NCI-H2107 (cell line): Measurements from ENCODE around the gene NCK2.

Experiments used
- DNase-seq: peaks from one replicate; lab custom pipeline; 2025; lab: John Stamatoyannopoulos, UW

Gene NCK2

DNA sequence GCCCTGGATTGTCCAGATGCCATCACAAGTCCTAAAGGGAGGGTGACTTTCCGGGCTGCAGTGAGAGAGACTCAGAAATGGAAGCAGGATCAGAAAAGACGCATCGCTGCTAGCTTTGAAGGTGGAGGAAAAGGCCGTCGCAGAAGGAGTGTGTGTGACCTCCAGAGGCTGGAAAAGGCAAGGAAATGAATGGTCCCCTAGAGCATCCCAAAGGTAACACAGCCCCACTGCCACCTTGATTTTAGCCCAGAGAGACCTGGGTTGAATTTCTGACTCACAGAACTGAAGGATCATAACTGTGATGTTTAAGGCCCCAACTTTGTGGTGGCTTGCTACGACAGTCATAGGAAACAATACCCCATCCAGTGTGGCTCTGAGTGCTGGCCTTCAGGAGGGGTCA is 8.6 kb upstream of the NCK2 start:
- no peak for DNase-seq

DNA sequence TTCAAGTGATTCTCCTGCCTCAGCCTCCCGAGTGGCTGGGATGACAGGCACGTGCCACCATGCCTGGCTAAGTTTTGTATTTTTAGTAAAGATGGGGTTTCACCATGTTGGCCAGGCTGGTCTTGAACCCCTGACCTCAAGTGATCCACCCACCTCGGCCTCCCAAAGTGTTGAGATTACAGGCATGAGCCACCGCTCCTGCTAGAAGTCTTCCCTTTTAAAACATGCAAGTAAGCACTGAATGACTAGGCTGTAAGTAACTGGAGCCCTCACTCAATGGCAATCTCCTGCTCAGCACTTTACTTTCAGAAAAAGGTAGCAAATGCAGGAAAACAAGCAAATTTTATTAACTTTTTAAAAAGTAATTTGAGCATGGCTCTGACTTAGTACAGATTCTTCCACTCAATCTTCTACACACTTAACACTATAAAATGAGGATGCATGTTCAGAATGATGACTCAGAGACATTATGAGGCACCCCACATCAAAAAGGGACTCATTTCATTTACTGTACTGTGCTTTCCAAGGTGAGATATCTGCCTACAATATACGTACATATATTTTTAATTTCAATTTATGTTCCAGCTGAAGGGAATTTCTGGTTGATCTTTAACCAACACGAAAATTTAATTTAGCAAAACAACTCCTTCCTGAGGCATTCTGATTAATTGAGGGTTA is 6.6 kb upstream of the NCK2 start:
- no peak for DNase-seq

DNA sequence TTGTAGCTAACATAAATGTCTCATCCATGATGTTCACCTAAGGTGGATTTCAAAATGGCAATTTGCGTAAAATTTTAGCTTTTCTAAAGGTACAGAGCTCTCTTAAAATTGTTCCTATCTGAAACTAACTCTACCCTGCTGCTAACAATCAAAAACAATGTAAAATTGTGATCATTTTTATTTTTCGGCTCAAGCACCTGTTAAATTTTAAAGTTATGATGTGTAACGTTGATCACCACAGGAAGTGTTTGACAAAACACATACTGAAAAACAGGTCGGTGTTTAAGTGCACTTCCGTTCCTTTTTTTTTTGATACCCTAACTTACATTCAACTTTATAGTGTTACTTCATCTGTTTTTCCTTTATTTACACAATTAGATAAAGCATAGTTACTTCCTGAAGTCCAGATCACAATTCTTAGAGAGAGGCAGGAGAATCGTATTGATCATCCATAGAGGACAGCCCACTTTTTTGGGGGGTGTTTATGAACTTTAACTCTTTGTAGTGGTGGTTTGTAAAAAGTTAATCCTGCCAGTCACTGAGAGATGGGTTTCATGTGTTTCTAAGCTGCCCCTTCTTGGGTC is 6.0 kb upstream of the NCK2 start:
- no peak for DNase-seq

DNA sequence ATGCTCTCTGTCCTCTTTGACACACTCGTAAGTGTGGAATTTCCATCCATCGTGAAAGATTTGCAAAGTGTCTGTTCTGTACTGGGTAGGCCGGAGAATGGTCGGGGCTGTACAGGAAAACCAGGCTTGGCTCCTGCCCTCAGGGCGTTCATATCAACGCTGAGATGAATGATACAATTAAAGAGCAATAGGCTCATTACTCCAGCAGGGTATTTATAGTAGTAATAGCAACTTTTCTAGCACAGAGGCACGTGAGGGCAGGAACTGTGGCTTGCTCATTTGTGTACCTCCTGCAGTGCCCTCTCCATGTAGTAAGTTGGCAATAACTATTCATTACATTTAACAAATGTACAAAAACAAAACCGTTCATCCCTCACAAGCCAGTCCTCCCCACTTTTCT is 5.3 kb upstream of the NCK2 start:
- DNase-seq = no peak

DNA sequence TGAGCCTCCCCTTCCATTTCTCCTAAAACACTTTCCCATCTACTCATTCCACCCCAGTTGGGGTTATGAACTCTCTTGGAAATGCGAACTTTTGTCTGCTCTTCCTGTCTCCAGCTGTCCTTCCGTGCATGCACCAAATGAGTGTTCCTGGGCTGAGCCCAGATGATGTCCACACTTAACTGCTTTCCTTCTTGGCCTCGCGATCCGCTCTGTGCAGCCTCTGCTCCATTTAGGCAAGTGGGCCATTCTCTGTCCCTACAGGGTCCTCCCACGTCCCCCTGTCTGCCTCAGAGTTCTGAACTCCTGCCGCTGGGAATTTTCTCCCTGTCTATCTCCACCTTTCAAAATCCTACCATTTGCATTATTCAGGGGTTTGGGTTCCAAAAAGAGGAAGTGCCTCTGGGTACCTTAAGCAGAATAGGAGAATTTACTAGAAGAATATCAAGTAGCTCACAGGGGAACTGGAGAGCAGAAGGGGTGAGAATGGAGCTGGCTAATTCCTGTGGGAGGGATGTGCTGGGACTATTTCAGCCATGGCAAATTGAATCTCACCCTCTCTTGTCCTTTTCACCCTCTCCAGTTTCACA is 4.7 kb upstream of the NCK2 start:
- no peak for DNase-seq

DNA sequence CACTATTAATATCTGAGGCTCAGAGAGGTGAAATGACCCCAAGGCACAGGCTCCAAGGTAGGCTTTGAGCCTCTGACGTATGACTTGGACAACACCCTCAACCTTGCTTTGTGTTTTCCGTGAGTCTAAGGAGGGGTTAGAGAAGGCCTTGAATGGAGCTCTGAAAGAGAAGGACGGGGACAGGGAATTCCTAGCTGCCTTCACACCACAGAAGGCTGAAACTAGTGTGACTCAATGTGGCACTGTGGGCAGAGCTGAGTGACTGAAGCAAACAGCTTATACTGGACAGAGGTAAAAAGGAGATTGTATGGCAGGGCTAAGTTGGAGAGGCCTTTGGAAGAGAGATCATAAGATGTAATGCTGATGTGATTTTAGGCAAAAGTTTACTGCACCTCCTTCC is 3.5 kb upstream of the NCK2 start:
- DNase-seq = no peak

DNA sequence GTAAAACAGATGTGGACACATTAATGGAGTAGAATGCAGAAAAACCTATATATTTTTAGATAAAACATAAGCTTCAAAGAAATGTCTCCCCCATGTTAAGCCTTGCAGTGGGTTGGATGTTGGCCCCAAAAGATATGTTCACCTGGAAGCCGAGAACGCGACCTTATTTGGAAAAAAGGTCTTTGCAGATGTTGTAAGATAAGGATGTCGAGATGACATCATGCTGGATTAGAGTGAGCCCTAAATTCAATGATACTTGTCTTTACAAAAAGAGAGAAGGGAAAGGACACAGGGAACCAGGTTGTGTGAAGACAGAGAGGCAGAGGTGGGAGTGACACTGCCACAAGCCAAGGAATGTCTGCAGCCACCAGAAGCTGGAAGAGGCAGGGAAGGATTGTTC is 3.1 kb upstream of the NCK2 start:
- no peak for DNase-seq

DNA sequence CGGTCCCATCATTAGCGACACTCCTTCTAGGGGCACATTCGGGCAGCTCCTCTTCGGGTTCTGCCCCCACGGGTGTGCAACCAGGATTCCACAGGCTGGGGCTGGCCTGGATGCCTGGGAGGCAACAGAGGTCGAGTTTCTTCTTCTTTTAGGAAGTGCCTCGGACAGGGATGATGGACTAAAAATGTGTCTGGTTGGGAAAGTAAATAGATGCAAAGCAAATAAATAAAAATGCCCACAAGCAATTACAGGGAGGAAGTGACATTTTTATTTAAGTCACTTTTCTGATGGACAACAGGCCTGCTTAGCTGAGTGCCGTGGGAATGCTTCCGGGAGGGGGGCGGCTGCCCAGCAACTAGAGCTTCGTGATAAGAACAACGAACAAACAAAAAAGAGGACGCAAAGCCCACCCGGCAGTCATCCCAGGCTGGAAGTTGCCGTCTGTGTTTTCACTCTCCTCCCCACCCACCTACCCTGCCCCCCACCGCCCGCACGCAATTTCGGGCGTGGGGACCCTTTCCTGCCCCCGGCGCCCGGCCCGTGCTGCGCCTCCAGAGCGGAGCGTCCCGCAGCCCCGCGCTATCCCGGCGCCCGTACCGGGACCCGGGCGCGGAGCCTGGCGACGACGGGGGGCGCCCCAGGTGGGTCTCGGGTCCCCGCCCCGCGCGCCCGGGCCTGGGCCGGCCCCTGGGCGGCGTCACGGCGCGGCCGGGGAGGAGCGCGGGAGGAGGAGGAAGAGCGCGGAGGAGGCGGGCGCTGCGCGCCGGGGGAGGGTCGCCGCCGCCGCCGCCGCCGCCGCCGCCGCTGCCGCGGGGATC is 412 bp upstream of the NCK2 start:
- DNase-seq = no peak

DNA sequence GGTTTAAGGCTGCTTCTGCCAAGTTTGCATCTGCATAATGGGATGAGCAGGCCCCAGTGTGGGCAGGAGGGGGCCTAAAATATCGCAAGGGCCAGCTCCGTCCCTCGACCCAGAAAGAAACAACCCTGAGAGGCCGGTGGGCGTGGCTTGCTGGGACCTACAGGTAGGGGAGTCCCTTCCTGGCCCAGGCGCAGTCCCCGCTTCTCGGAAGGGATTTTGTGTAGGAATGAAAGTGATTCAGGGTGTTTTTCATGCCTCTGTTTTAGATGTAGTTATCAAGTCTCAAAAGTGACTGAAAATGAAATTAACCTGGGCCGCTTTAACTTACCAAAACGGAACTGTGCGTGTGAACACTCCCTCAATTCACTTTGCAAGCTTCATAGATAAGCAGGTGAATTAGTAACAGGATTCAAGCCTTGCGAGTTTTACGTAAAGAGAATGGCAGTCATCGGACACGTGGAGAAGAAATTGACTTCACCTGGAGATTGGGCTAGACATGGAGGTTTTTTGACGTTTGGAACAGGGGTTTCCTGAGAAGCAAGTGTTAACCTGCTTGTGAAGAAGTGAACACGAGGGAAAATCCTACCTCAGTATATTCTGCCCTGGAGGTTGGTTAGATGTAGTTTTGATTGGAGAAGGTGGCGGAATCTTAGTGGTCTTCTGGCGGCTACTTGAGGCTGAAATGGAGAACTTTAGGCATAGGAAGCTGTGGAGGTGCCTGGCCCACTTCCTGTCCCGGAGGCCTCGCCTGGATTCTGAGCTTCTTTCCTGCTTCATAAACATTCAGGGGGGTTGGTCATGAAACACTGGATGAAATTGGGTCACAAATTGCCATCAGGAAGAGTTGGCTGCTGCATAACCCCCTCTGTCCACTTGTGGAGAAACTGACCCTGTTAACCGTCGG is 1.7 kb downstream of the NCK2 start:
- no peak for DNase-seq

DNA sequence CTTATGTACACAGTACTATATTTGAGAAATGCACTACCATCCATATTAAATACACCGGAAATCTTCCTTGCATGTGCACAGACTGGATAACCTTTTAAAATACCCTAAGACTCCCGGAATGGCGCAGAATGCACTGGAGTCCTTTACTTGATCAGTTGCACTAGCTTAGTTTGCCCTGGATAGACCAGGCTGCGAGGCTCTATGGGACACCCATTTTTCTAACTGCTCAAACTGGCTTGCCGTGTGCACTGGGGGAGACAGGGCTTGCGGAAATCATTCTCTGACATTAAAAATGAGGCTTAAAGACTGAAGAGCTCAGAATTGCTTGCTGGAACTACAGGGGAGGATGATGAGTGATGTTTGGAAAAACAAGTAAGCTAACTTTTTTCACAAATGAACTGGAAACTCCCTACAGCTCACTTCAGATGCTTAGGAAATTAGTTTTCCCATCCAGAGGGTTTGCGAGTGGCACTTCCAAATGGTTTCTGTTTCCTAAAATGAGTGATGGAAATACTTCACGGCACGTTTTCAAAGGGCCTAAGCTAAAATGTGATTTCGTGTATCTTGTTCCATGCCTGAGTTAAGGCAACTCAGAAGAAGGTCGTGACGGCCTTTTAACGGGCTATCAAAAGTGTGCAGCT is 2.7 kb downstream of the NCK2 start:
- DNase-seq = no peak

DNA sequence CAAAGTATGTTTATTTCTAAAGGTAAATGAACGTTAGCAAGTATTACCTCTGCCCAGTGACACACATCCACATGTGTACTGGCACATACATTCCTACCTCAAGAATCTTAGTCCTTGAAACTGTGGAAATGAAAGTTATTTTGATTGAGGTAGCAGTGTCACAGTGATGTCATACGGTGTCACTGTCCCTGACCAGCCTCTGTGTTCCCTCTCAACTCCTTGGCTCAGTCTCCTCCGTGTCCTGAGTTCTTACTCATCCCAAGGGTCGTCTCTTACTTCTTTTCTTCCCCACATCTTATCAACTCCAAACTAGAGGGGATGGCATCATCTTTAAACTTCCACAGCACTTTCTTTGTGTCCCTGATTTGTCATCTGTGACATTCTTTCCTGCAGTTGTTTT is 3.3 kb downstream of the NCK2 start:
- no peak for DNase-seq

DNA sequence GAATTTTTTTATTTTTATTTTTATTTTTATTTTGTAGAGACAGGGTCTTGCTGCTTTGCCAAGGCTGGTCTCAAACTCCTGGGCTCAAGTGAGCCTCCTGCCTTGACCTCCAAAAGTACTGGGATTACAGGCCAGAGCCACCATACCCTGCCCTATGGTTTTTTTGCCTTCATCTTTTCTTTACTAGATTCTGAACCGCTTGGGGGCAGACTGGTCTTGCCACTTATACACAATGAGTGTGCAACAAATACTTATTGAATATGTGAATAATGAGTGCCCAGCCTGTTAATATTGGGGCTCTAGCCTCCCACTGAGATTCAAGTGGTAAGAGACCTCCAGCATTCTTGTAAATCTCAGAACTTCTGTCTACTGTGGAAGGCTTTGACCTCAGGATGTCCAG is 3.9 kb downstream of the NCK2 start:
- no peak for DNase-seq

DNA sequence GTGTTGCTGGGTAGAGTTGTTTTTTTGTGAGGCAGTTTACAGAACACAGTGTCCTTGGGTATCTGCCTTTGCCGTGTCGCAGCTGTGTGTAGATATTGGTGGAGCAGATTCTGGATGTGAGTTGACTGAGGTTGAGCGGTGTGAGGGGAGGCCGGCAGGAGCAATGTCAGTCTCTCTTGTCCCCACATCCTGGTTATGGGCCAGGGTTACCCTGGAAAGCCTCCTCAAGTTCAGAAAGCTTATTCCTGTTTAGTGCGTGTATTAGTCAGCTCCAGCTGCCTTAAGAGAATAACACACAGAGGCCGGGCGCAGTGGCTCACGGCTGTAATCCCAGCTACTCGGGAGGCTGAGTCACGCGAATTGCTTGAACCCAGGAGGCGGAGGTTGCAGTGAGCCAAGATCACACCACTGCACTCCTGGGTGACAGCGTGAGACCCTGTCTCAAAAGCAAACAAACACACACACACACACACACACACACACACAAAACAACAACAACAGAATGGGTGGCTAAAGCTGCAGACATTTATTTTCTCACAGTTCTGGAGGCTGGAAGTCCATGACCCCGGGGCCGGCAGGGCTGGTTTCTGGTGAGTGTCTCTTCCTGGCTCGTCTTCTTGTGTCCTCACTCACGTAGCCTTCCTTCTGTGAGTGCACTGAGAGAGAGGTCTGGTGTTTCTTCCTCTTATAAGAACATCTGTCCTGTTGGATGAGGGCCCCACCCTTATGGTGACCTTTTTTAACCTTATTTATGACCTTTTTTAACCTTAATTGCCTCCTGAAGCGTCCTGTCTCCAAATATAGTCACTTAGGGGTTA is 5.1 kb downstream of the NCK2 start:
- no peak for DNase-seq

DNA sequence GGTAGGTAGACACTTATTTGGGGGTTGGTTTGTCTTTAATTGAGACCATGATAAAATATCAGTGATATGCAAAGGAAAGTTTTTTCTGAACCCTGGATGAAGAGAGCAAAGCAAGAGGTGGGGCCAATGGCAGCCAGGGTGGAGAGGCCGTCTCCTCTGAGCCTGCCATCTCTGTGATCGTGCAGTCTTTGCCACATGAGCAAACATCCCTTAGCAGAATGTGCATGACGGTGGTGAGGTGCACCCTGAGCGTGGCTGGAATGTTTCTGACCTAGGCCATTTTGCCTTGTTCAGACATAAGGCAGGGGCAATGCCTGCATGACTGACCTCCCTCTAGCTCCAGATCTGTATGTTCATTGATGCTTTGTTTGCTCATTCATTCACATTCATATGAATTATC is 6.0 kb downstream of the NCK2 start:
- no peak for DNase-seq

DNA sequence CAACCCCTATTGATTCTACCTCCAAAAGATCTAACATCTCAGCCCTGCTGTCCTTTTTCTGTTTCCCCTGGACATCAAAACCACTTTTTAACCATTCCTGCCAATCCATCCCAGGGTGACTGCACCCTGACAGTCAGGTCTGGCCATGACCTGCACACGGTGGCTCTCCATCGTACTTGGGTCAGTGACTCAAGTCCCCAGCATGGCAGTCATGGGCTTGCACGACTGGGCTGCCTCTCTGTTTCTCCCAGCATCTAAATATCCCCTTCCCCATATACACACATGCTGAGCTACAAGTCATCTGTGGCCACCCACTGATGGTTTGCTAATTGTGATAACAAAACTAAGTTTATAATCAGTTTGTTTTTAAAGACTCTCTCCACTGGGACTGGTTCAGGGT is 6.6 kb downstream of the NCK2 start:
- no peak for DNase-seq

DNA sequence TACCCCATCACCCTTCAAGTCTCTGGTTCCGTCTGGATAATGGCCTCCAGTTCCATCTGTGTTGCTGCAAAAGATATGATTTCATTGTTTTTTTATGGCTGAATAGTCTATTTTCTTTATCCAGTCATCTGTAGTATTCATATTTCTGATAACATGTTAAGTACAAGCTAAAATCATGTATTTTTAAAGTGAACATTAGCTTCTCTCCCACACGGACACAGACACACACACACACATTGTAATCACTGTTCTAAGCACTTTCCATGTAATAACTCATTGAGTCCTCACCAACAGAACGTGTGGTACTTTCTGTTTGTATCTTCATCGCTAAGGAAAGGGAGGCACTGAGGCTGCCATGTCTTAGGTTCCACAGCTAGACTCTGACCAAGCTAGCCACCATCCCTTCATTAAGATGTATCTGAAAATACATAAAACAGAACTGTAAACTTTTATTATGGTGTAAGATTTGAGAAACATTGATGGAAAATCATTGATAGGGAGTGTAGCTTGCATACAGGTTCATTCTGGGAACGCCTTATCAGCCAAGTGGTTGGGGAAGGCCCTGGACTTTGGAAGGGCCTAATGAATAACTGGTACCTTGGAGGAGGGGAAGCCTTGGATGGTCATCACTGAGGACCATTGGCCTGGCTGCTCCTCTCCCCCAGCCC is 8.1 kb downstream of the NCK2 start:
- DNase-seq = no peak

DNA sequence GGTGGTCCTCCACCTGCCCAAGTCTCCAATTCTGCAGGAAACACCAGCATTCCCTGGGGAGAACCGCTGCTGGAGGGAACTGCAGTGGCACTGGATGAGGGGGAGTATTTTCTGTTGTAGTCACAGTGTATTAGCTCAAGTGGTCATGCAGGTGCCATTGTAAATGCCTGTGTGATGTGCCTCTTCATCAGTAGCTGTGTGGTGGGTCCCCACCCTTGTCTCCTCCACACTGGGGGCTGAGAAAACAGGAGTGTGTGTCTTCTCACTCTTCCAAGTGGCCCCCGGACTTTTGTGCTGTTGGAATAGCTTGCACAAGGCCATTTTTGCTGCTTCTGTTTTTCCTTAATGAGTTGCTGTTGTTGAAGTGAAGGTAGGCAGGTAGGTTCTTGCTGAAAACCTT is 8.7 kb downstream of the NCK2 start:
- DNase-seq = no peak

DNA sequence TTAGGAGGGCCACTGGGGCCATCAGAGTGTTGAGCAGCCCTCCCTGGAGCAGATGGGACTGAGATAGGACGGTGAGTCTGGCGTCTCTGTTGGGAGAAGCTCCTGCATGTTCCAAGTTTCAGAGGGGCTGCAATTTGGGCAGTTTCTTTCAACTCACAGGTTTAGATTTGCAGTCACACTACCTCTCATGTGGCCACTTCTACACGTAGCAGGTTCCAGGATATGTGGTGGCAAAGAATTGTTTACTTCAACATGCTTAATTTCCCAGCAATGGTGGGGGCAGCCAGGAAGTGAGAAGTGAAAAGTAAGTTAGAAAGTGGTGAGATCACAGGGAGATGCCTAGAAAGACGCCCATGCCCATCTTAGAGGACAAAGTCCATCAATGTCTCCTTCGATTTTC is 9.3 kb downstream of the NCK2 start:
- DNase-seq = no peak

DNA sequence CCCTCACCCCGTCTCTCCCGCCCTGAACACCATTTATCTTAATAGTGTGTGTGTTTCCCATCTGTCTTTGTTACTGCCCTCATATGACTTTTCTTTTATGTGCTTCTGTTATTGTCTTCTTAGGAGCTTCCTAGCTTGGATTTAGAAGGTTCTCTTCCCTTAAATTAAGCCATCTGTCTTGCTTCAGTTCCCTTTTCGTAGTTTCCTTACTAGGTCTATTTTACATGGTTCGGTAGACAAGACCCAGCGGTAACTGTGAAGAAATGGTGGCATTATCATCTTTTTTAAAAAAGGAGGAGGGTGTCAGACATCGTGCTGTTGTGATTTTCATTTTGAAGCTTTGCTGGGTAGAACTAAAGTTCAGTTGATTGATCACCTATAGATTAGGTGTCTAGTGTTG is 10.3 kb downstream of the NCK2 start:
- DNase-seq = no peak

DNA sequence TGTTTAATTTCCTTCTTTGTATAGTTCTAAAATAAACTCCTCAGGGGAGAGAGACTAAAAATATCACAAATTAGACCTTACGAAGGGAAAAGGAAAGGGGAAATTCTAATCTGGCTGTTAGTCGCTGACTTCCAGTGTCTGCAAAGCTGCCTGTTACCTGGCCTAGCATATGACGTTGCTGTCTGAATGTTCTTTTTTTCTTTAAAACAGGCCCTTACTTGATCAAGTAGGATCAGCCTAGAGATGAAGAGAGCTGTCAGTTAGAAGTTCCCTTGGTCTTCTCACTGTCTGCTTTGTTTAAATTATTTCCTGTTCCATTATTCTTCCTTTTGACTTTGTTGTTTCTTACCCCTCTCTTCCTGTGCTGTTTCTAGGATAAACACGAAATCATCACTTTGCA is 11.2 kb downstream of the NCK2 start:
- no peak for DNase-seq
